SHP77 treated with DMSO at 0.1 percent for 48 hours (cell line): ENCODE measurements around the gene SBF1.
"Not testable (repeated sequence)": the region's sequence is repeated elsewhere in the genome, so short reads cannot be mapped to it uniquely, and the experiment has no call there.

Experiments used
- DNase-seq: peaks from one replicate; lab custom pipeline; 2025; lab: John Stamatoyannopoulos, UW

Gene SBF1

DNA sequence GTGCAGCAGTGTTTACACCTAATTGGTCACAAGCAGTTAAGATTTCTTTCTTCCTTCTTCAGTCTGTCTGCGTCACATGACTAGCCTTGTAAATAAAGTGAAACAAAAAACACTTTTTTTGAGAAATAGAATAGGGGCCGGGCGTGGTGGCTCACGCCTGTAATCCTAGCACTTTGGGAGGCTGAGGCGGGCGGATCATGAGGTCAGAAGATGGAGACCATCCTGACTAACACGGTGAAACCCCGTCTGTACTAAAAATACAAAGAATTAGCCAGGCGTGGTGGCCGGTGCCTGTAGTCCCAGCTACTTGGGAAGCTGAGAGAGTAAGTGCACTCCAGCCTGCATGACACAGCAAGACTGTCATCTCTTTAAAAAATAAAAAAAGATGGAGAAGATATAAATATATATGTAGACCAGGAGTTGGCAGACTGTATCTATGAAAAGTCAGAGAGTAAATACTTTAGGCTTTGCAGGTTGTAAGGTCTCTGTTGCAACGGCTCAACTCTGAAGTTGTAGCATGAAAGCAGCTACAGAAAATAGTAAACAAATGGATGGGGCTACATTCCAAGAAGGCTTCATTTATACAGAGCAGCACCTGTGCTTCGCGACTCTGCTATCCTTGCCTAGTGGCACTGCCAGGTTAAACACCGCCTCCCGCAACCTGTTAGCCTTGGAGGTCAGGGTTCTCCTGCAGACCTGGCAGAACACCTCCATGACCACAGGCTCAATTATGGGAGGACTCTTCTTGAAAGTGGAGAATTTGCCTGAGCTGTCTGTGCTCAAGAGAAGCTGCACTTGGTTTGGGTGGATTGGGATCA lies 75.8 kb downstream of the SBF1 start:
- DNase-seq, result no peak

DNA sequence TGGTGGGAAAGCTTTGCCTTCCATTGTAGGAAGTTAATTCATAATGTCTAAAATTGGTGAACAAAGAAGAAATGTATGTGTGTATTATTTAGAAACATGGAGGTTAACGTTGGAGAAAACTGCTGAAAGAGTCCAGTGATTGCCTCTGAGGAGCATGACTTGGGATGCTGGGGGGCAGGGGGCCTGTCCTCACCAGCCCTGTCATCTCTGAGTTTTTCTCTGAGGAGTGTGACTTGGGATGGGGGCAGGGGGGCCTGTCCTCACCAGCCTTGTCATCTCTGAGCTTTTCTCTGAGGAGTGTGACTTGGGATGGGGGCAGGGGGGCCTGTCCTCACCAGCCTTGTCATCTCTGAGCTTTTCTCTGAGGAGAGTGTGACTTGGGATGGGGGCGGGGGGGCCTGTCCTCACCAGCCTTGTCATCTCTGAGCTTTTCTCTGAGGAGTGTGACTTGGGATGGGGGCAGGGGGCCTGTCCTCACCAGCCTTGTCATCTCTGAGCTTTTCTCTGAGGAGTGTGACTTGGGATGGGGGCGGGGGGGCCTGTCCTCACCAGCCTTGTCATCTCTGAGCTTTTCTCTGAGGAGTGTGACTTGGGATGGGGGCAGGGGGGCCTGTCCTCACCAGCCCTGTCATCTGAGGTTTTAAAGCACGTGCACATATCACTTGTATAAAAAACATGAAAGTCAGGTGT lies 77.3 kb downstream of the SBF1 start:
- DNase-seq, result not testable (repeated sequence)

DNA sequence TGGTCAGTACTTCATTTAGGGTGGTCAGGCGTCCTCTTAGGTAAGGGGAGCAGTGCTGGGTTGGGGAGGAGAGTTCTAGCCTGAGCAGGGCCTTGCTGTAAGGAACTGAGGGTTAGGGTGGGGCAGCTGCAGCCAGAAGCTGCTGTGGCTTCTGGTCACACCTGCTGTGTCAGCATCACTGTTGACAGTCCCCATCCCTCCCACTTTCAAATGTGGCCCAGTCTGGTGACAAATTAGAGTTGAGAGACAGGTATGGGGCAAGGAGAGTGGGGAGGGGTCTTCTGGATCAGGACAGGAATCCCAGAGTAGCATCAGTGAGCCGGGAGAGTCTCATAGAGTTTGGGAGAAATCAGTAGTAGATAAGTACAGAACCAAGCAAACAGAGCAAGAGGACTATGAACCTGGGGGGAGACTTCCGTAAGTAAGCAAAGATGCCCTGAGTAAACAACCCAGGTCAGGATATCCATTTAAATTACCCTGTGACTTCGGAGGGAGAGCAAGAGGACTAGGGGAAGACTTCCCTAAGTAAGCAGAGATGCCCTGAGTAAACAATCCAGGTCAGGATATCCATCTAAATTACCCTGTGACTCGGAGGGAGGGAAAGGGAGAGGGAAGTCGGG lies 78.0 kb downstream of the SBF1 start:
- DNase-seq, result no peak
